Uterus (tissue), 4 donors: ENCODE measurements around the gene AMBRA1. TPM values are rescaled to one million over a fixed set of nuclear protein-coding genes. Genes with fewer than 3 reads are reported as not detected.

ENCODE experiments used
- DNase-seq, 2 donors: peaks; one replicate each; pipeline ENCODE4 v3.0.0-alpha.2; 2019 to 2020
- H3K27ac ChIP-seq, 2 donors: fragments of 200-600 bp; sonication (generic); 1 replicate in 1 of 2; 2 replicates in 1 of 2; pipeline ENCODE4 v1.5.1; 2016 to 2018
- H3K27me3 ChIP-seq, 2 donors: fragments of 200-600 bp; sonication (generic); one replicate each; pipeline ENCODE4 v1.5.1; 2018 to 2019; ENCODE audit warnings: control low read depth in 1 of 2
- H3K36me3 ChIP-seq, 2 donors: fragments of 200-600 bp; sonication (generic); one replicate each; pipeline ENCODE4 v1.5.1; 2019; ENCODE audit warnings: control low read depth in 1 of 2
- H3K4me1 ChIP-seq, 2 donors: fragments of 200-600 bp; sonication (generic); one replicate each; pipeline ENCODE4 v1.5.1; 2018 to 2019; ENCODE audit warnings: control low read depth in 1 of 2
- H3K4me3 ChIP-seq, 2 donors: fragments of 200-600 bp; sonication (generic); 1 replicate in 1 of 2; 2 replicates in 1 of 2; pipeline ENCODE4 v1.5.1; 2018 to 2019; ENCODE audit warnings: mild to moderate bottlenecking in 1 of 2
- H3K9me3 ChIP-seq, 2 donors: fragments of 200-600 bp; sonication (generic); one replicate each; pipeline ENCODE4 v1.5.1; 2019; ENCODE audit warnings: control low read depth in 1 of 2
- CTCF ChIP-seq, 4 experiments: fragments of 200-600 bp in 2 of 4; fragments of 450-650 bp in 2 of 4; sonication (generic) in 2 of 4; IDR thresholded peaks; one replicate each; pipeline ENCODE4 v1.5.1; 2016 to 2019; ENCODE audit warnings: antibody characterized with exemption in 4 of 4, mild to moderate bottlenecking in 2 of 4, moderate library complexity in 1 of 4
- POLR2A ChIP-seq, 2 donors: fragments of 450-650 bp; IDR thresholded peaks; one replicate each; pipeline ENCODE4 v1.6.1; 2016; ENCODE audit warnings: antibody characterized with exemption in 2 of 2, mild to moderate bottlenecking in 1 of 2, moderate library complexity in 1 of 2
- intact Hi-C: fragments of 100-400 bp; cut with DNase I; formaldehyde crosslinking; loops from one replicate; pipeline ENCODE4 v1.15.1; 2023; ENCODE audit warnings: low total_unique reads
- total RNA-seq, 4 donors: library from RNA; depleted of rRNA in 3 of 4; stranded (reverse); fragments of >200 nt in 3 of 4; gene quantifications; one replicate each; pipeline versions ENCODE4 v1.1.0 to v1.2.4, GENCODE V29; 2014 to 2023
- donor health status: DM: yes; HTN: yes; CAD: no.

AMBRA1 gene
- total RNA-seq, 4 donors from 2014 or later = 22.6 to 55.3 (median 41.4) TPM

- TF ChIP-seq POLR2A (IDR thresholded peaks at IDR 0.05) (no peak), CTCF (IDR thresholded peaks at IDR 0.05) (no peak)
- DNase-seq = no peak
- H3K36me3 ChIP-seq = no peaks in the 10 kb centered on the region
- H3K4me3 ChIP-seq = no peak overlapping the region
- no peaks in the 10 kb centered on the region for H3K9me3 ChIP-seq
- H3K27me3 ChIP-seq = no peaks in the 10 kb centered on the region
- no peaks in the 10 kb centered on the region for H3K4me1 ChIP-seq
- H3K27ac ChIP-seq = no peak overlapping the region
- intact Hi-C loops = no loop called here
These were observed 21.9 kb upstream of the AMBRA1 start for GRCh38 chr11:46615756-46616155.

GRCh38 chr11:46612326-46612725 lies 18.5 kb upstream of the AMBRA1 start:
- no peaks in the 10 kb centered on the region for H3K4me1 ChIP-seq
- no peaks in the 10 kb centered on the region for H3K27me3 ChIP-seq
- H3K4me3 ChIP-seq = no peak overlapping the region
- TF ChIP-seq CTCF (IDR thresholded peaks at IDR 0.05) (no peak), POLR2A (IDR thresholded peaks at IDR 0.05) (no peak)
- no peaks in the 10 kb centered on the region for H3K36me3 ChIP-seq
- H3K9me3 ChIP-seq = no peaks in the 10 kb centered on the region
- no peak overlapping the region for H3K27ac ChIP-seq
- DNase-seq = no peak
- intact Hi-C loops = no loop called here

- no peaks in the 10 kb centered on the region for H3K27me3 ChIP-seq
- H3K36me3 ChIP-seq = no peaks in the 10 kb centered on the region
- intact Hi-C loops = no loop called here
- DNase-seq = no peak
- no peak for TF ChIP-seq POLR2A (IDR thresholded peaks at IDR 0.05)
- TF ChIP-seq CTCF (IDR thresholded peaks at IDR 0.05) = no peak
- no peak overlapping the region for H3K4me3 ChIP-seq
- H3K9me3 ChIP-seq = no peaks in the 10 kb centered on the region
- no peak overlapping the region for H3K27ac ChIP-seq
- no peaks in the 10 kb centered on the region for H3K4me1 ChIP-seq
These were observed 17.9 kb upstream of the AMBRA1 start for GRCh38 chr11:46611526-46612304.

- no peaks in the 10 kb centered on the region for H3K36me3 ChIP-seq
- H3K4me1 ChIP-seq = no peaks in the 10 kb centered on the region
- no peak overlapping the region for H3K27ac ChIP-seq
- intact Hi-C loops = no loop called here
- H3K4me3 ChIP-seq = no peak overlapping the region
- TF ChIP-seq CTCF (IDR thresholded peaks at IDR 0.05) (no peak), POLR2A (IDR thresholded peaks at IDR 0.05) (no peak)
- H3K27me3 ChIP-seq = no peaks in the 10 kb centered on the region
- no peak for DNase-seq
- no peaks in the 10 kb centered on the region for H3K9me3 ChIP-seq
These were observed 15.6 kb upstream of the AMBRA1 start for GRCh38 chr11:46609386-46609785.

- no peak overlapping the region for H3K4me3 ChIP-seq
- intact Hi-C loops = no loop called here
- no peaks in the 10 kb centered on the region for H3K36me3 ChIP-seq
- no peaks in the 10 kb centered on the region for H3K27me3 ChIP-seq
- TF ChIP-seq POLR2A (IDR thresholded peaks at IDR 0.05) (no peak), CTCF (IDR thresholded peaks at IDR 0.05) (no peak)
- no peaks in the 10 kb centered on the region for H3K9me3 ChIP-seq
- no peaks in the 10 kb centered on the region for H3K4me1 ChIP-seq
- DNase-seq = no peak
- no peak overlapping the region for H3K27ac ChIP-seq
These were observed 13.7 kb upstream of the AMBRA1 start for GRCh38 chr11:46607516-46607915.
